HG03159 (cell line): Measurements from ENCODE around the gene SULT1E1.
A peak's percentile ranks its signal among the peaks of the same experiment; 100 is the strongest.
"Not testable (repeated sequence)": the region's sequence is repeated elsewhere in the genome, so short reads cannot be mapped to it uniquely, and the experiment has no call there.

ENCODE experiments used
- ATAC-seq: cut with Tn5 transposase; IDR thresholded peaks from one replicate; pipeline ENCODE4 v1.9.1; 2021; ENCODE audit warnings: mild to moderate bottlenecking, moderate library complexity; ENCODE audit not compliant: unreplicated experiment

Gene SULT1E1

DNA sequence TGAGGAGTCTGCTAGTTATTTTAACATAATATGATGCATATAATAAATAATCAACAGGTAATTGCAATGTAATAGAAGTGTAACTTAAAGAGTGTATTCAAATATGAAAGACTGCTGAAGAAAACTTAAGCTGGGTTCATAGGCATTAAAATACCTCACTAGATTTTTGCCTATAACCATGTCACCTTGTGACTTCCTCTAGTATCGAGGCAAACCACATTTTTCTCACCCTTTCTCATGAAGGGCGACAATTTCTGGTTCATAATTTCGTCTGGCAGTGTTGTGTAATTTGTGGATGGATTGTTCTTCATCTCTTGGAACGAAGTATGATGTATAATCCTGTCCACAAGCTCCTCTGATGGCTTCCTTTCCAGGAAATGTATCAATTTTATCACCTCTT lies 16.0 kb downstream of the SULT1E1 start:
- ATAC-seq: peak; percentile 70

- ATAC-seq: no peak
These were observed 16.6 kb downstream of the SULT1E1 start for GRCh38 chr4:69843301-69843700.

DNA sequence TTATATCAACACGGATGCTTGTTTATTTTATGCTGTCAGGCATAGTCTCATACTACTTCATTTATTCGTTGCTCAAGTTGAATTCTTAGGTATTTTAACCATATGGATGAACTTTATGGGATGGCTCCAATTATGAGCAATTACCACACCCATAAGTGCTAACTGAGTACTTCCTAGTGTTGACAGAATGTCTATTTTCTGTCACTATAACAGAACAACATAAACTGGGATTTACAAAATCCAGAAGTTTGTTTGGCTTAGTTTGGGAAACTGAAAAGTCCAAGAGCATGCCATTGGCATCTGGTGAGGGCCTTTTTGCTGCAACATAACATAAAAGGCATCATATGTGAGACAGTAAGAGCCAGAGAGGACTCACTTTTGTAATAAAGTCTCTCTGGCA lies 21.0 kb downstream of the SULT1E1 start:
- no peak for ATAC-seq

- ATAC-seq: no peak
These were observed 23.7 kb downstream of the SULT1E1 start for GRCh38 chr4:69836287-69836686.

DNA sequence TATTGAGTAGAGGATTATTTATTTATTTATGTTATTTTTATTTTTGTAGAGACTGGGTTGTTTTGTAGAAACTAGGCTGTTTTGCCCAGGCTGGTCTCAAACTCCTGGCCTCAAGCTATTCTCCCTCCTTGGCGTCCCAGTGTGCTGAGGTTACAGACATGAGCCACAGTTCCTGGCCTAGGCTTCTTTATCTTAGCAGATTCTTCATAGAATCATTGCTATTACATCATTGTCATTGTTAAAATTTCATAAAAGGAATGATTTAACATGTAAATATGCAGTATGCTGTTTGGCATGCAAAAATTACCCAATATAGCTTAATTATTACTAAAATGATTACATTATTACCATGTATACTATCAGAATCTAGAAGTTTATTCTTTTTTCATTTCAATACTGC lies 24.2 kb downstream of the SULT1E1 start:
- ATAC-seq: no peak

DNA sequence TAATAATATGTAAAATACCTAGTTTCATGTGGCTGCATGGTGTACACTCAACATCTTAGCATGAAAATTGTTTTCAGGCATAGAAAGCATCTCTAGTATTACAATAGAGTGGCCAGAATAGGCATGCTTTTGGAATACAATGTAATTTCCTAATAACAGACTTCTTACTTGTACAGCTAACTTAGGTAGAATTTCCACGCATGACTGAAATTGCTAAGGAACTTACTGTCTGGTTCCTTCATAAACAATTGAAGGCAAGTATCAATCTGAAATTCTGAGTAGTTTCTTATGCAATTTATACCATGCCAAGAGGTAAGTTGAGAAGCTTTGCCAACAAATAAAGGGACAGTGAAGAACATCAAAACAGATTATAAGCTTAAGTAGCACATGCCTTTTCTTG lies 26.7 kb downstream of the SULT1E1 start:
- no peak for ATAC-seq

- peak; percentile 33 for ATAC-seq
These were observed 27.5 kb downstream of the SULT1E1 start for GRCh38 chr4:69832326-69833030.

DNA sequence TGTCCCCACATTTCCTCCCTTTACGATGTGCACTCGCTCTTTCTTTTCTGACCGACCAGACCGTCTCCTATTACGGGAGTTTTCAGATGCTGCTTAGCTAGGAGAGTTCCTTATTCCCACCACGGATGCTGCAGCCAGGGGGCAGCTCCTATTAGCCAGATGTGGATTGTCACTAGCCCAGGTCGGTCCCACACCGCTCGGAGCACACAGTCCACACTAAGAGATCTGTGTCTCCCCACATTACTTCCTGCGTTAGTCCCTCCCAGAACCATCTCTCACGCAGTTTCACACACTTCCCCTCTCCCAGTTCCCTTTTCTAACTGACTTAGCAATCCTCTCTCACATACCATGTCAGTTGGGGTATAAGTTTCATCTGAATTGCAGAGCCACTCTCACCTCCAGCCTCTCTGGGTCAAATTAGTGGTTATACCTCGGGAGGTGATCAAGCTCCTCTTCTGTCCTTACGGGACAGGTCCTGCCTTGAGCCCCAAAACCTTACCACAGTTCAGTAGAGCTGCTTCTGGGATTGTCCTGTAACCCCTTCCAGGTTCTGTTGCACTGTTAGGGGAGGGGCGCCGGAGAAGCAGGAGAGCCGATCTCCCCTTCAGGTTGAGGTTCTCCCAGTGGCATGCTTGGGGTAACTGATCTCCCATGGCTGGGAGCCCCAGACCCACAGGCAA lies 28.2 kb downstream of the SULT1E1 start:
- ATAC-seq: peak; percentile 91

DNA sequence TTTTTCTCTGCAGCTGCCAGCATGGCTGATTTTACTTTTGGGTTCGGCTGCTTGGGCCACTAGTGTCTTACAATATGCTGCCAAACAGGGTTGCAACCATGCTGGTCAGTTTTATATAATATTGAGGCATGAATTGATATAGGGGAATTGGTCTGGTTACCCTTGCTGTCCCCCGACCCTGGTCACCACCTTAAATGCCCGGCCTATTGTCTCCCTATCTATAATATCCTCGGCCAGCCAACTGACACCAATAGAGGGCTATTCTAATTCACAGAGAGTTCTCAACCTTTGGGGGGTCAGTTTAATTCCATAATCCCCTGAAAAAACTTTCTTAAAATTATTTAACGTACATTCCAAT lies 28.7 kb downstream of the SULT1E1 start:
- ATAC-seq: no peak

DNA sequence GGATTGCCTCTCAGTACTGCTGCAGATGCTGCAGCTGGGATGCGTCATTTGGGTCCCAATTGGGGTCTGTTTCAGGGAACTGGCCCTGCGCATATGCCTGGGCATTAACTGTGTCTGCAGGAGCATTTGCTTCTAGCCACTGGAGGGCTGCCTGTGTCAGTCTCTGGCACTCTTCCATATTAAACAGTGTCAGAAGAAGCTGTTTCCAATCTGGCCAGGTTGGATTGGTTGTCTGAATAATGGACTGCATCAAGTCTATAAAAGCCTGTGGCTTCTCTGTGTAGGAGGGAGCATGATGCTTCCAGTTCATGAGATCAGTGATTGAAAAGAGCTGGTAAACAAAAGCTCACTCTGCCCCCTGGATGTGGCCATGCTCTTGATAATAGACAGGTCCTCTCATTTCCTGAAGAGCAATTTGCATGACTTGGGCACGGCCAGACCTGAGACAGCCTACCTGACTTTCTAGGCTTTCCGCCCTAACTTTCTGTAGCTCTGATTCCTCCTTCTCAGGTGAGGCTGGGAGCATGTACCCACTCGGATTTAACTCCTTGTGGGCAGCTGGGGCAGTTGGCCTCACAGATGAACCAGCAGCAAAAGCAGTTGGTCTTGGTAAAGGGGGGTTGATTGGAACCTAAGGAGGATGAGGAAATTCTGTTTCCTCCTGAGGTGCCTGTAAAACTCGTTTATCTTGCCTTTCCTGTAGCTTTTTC lies 29.2 kb downstream of the SULT1E1 start:
- peak; percentile 45 for ATAC-seq

- no peak for ATAC-seq
These were observed 29.8 kb downstream of the SULT1E1 start for GRCh38 chr4:69830192-69830559.

DNA sequence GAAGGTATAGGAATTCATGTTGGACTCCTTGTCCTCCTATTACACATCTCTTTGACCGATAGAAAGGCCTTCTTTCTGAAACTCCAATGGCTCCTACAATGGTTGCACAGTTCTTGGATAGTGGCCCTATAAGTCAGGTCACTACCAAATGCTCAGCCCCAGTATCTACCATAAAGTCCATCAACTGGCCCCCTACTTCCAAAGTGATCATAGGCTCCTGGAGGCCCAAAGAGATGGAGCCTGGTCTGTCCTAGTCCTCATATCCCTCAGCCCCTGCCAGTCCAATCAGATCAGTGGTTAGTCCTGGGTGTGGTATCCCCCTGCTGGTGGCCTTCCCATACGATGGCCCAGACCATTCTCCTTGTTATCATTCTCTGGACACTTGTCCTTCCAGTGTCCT lies 30.3 kb downstream of the SULT1E1 start:
- no peak for ATAC-seq

DNA sequence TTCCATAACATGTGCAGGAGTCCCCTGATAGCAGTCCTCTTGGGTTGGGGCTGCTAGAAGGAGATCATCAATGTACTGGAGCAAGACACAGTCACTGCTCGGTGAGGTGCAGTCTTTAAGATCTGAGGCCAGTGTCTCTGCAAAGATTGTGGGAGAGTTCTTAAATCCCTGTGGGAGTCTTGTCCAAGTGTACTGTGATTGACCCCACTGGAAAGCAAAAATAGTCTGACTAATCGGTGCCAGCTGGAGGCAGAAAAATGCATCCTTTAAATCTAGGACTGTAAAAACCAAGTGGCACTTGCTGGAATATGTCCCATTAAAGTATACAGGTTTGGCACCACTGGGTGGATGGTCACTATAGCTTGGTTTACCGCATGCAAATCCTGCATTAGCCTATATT lies 31.1 kb downstream of the SULT1E1 start:
- ATAC-seq: no peak

GRCh38 chr4:69825056-69825455 lies 34.9 kb downstream of the SULT1E1 start:
- not testable (repeated sequence) for ATAC-seq

GRCh38 chr4:69823481-69824186 lies 36.3 kb downstream of the SULT1E1 start:
- peak; percentile 98 for ATAC-seq

DNA sequence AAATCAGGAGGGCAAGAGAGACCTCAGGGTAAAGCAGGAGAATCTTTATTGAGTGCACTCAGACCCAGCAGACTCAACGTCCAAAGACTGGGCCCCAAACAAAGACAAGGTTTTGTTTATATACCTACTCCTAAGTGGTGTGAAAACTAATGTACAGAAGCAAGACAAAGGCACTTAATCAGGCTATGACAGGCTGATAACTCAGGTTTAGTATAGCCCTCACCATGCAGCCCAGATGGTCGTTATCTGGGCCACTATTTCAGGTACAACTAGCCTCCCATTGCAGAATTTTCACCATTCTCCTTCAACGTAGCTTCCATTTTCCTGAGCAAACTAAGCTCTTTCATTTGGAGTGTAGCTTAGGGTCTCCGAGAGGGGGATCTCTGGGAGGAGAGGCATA lies 36.9 kb downstream of the SULT1E1 start:
- ATAC-seq: peak; percentile 4

DNA sequence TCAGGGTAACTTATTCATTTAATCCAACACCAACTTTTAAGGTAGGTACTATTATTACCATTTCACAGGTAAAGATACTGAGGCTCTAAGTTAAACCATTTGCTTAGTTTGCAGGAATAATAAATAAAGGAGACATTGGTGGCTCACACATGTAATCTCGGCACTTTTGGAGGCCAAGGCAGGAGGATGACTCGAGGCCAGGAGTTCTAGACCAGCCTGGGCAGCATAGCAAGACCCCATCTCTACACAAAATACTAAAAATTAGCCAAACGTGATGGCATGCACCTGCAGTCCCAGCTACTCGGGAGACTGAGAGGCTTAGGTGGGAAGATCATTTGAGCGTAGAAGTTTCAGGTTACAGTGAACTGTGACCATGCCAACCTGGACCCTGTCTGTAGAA lies 37.7 kb downstream of the SULT1E1 start:
- no peak for ATAC-seq

GRCh38 chr4:69818060-69818639 lies 41.8 kb downstream of the SULT1E1 start:
- ATAC-seq: no peak

DNA sequence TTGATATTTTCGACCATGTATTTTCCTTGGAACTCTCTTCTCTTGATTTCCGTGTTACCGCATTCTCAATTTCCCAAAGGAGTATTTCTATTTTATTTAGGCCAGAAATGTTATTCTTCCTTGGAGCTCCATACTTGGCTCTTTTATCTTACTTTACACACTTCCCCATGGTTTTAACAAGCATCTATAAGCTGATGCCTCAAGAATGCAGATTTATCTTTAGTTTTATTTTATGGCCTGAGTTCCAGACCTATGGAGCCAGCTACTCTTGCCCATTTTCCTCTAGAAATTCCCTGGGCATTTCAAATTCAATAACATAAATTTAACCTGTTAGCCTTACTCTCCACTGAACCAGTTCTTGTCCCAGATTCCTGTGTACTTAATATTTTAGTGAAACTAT lies 43.7 kb downstream of the SULT1E1 start:
- no peak for ATAC-seq

GRCh38 chr4:69813628-69814027 lies 46.3 kb downstream of the SULT1E1 start:
- ATAC-seq: no peak

GRCh38 chr4:69811166-69811565 lies 48.8 kb downstream of the SULT1E1 start:
- no peak for ATAC-seq
